ENCODE measurements around the gene NCMAP.

DNA sequence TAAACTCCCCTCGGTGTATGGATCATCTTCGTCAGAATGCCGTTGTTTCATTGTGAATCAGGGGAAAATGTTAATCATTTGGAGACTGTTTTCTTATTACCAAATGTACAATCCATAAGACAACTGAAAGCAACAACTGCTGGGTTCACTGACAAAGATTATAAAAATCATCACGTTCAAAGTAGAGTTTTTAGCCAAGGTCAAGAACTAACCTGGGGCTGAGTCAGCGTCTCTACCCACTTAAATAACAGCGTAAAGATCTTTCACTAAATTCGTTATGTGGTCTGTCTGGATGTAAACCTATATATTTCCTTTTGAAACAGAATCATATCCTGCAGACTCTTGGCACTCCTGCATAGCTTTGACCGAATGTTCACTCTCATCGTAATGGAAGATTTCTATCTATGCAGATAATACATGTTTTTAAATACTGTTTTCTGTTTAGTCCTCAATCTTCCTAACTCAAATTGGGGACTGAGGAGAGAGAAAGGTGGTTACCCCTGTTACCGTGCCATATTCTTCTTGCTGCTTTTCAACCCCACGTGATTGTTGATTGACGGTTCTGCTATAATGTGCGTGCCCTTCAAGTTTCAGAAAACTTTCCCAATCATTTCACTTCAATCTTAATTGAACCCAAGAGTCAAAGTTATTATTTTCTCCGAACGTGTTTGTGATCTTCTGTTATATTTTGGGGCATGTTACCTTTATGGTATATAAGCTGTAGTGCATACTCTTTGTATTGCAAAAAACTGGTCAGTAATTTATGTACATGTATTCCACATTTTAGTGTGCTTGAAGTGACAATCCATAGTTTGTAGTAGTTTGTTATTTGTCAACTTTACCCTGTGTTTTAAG, 15.6 kb upstream of the NCMAP start:
- TF ChIP-seq, protein P1, sequence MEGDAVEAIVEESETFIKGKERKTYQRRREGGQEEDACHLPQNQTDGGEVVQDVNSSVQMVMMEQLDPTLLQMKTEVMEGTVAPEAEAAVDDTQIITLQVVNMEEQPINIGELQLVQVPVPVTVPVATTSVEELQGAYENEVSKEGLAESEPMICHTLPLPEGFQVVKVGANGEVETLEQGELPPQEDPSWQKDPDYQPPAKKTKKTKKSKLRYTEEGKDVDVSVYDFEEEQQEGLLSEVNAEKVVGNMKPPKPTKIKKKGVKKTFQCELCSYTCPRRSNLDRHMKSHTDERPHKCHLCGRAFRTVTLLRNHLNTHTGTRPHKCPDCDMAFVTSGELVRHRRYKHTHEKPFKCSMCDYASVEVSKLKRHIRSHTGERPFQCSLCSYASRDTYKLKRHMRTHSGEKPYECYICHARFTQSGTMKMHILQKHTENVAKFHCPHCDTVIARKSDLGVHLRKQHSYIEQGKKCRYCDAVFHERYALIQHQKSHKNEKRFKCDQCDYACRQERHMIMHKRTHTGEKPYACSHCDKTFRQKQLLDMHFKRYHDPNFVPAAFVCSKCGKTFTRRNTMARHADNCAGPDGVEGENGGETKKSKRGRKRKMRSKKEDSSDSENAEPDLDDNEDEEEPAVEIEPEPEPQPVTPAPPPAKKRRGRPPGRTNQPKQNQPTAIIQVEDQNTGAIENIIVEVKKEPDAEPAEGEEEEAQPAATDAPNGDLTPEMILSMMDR (IDR thresholded peaks at IDR 0.05), result no peak
- TF ChIP-seq, protein P2, sequence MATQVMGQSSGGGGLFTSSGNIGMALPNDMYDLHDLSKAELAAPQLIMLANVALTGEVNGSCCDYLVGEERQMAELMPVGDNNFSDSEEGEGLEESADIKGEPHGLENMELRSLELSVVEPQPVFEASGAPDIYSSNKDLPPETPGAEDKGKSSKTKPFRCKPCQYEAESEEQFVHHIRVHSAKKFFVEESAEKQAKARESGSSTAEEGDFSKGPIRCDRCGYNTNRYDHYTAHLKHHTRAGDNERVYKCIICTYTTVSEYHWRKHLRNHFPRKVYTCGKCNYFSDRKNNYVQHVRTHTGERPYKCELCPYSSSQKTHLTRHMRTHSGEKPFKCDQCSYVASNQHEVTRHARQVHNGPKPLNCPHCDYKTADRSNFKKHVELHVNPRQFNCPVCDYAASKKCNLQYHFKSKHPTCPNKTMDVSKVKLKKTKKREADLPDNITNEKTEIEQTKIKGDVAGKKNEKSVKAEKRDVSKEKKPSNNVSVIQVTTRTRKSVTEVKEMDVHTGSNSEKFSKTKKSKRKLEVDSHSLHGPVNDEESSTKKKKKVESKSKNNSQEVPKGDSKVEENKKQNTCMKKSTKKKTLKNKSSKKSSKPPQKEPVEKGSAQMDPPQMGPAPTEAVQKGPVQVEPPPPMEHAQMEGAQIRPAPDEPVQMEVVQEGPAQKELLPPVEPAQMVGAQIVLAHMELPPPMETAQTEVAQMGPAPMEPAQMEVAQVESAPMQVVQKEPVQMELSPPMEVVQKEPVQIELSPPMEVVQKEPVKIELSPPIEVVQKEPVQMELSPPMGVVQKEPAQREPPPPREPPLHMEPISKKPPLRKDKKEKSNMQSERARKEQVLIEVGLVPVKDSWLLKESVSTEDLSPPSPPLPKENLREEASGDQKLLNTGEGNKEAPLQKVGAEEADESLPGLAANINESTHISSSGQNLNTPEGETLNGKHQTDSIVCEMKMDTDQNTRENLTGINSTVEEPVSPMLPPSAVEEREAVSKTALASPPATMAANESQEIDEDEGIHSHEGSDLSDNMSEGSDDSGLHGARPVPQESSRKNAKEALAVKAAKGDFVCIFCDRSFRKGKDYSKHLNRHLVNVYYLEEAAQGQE (IDR thresholded peaks at IDR 0.05; ENCODE audit: insufficient read depth in 1 of 2, low read depth in 2 of 2, low read length in 1 of 2), result no peak
- TF ChIP-seq POLR2AphosphoS5 (IDR thresholded peaks at IDR 0.05; ENCODE audit: low read depth, low read length), result no peak
- TF ChIP-seq SIN3A (IDR thresholded peaks at IDR 0.05; ENCODE audit: borderline replicate concordance, insufficient read depth, low read depth, low read length), result no peak
- no peak for TF ChIP-seq TCF7L2 (IDR thresholded peaks at IDR 0.05; ENCODE audit: low read depth, low read length)

Data from Panc1 (cell line).